Tibial nerve (tissue), 4 donors: ENCODE results near the gene EPG5. TPM values are rescaled to one million over a fixed set of nuclear protein-coding genes. Genes with fewer than 3 reads are reported as not detected.
"Not testable (repeated sequence)": the region's sequence is repeated elsewhere in the genome, so short reads cannot be mapped to it uniquely, and the experiment has no call there.

ENCODE experiments used
- DNase-seq, 2 donors: peaks; one replicate each; pipeline ENCODE4 v3.0.0-alpha.2; 2019; ENCODE audit warnings: low spot score in 2 of 2
- H3K27ac ChIP-seq, 4 donors: fragments of 200-600 bp; sonication (generic) in 3 of 4; one replicate each; pipeline ENCODE4 v1.5.1; 2017 to 2019; ENCODE audit warnings: mild to moderate bottlenecking in 1 of 4
- H3K27me3 ChIP-seq, 2 donors: fragments of 200-600 bp; sonication (generic) in 1 of 2; one replicate each; pipeline versions ENCODE4 v1.5.1 to v1.6.0; 2017 to 2019
- H3K36me3 ChIP-seq, 3 donors: fragments of 200-600 bp; sonication (generic); one replicate each; pipeline ENCODE4 v1.5.1; 2018 to 2019
- H3K4me1 ChIP-seq, 4 donors: fragments of 200-600 bp; sonication (generic) in 3 of 4; one replicate each; pipeline ENCODE4 v1.5.1; 2017 to 2019
- H3K4me3 ChIP-seq, 4 donors: fragments of 200-600 bp; sonication (generic) in 3 of 4; one replicate each; pipeline ENCODE4 v1.5.1; 2017 to 2019; ENCODE audit warnings: mild to moderate bottlenecking in 1 of 4, moderate library complexity in 1 of 4
- H3K9me3 ChIP-seq, 4 donors: fragments of 200-600 bp; sonication (generic) in 3 of 4; one replicate each; pipeline ENCODE4 v1.5.1; 2017 to 2019
- CTCF ChIP-seq, 5 experiments: fragments of 200-600 bp in 3 of 5; fragments of 450-650 bp in 2 of 5; sonication (generic) in 3 of 5; IDR thresholded peaks; one replicate each; pipeline ENCODE4 v1.5.1; 2016 to 2019; ENCODE audit warnings: antibody characterized with exemption in 5 of 5, mild to moderate bottlenecking in 3 of 5, moderate library complexity in 2 of 5
- EP300 ChIP-seq, 2 donors: sonication (generic); formaldehyde crosslinking; IDR thresholded peaks; one replicate each; pipeline ENCODE4 v1.6.1; 2017; ENCODE audit warnings: antibody characterized with exemption in 2 of 2, mild to moderate bottlenecking in 1 of 2
- POLR2A ChIP-seq, 2 donors: fragments of 450-650 bp; IDR thresholded peaks; one replicate each; pipeline ENCODE4 v1.6.1; 2017; ENCODE audit warnings: antibody characterized with exemption in 2 of 2, mild to moderate bottlenecking in 2 of 2, moderate library complexity in 2 of 2
- WGBS, 2 donors: methylation state at CpG; one replicate each; pipeline ENCODE4 v1.1.5; 2018; 5-methylcytosine and 5-hydroxymethylcytosine counted together
- total RNA-seq, 4 donors: library from RNA; depleted of rRNA; stranded (reverse); fragments of >200 nt; gene quantifications; one replicate each; pipeline ENCODE4 v1.1.0, GENCODE V29; 2016

EPG5 gene
- total RNA-seq, 4 donors from 2014 or later, result 26.1 to 48.3 (median 40.6) TPM

DNA sequence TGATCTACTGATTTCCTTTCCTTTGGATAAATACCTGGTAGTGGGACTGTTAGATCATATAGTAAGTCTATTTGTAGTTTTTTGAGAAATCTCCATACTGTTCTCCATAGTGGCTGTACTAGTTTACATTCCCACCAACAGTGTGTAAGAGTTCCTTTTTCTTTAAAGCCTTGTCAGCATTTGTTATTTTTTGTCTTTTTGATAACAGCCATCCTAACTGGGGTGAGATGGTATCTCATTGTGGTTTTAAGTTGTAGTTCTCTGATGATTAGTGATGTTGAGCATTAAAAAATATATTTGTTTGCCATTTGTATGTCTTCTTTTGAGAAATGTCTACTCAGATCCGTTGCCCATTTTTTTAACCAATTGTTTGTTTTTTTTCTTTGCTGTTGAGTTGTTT, 33.9 kb upstream of the EPG5 start:
- TF ChIP-seq CTCF (IDR thresholded peaks at IDR 0.05) (no peak), EP300 (IDR thresholded peaks at IDR 0.05) (no peak), POLR2A (IDR thresholded peaks at IDR 0.05) (no peak)
- H3K9me3 ChIP-seq, result peaks cover 0 to 13% (median 3%) of the 10 kb centered on the region in 4 donors
- H3K27ac ChIP-seq, result no peak overlapping the region
- H3K36me3 ChIP-seq, result peaks cover 0 to 6% (median 0%) of the 10 kb centered on the region in 3 donors
- DNase-seq, result no peak
- no peak overlapping the region for H3K4me3 ChIP-seq
- WGBS, 2 donors, result 71 to 78% methylated on average over 1 of the region's 1 CpG
- H3K4me1 ChIP-seq, result no peaks in the 10 kb centered on the region
- no peaks in the 10 kb centered on the region for H3K27me3 ChIP-seq

DNA sequence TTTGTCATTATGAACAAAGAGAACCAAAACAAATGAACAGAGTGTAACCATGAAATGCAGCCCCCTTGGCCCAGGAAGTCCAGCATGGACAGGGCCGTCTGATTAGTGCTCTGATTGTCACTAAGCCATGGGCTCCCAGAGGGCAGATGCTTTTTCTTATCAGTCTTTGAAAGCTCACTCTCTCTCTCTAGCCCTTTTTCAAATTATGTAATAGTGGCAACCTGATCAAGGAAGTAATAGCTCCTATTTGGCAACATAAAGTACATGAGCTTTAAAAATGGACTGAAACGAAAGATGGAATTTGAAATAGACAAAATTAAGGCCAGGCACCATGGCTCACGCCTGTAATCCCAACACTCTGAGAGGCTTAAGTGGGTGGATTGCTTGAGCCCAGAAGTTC, 32.4 kb upstream of the EPG5 start:
- 80 to 86% methylated on average over 3 of the region's 3 CpGs for WGBS, 2 donors
- no peak for TF ChIP-seq EP300 (IDR thresholded peaks at IDR 0.05)
- no peaks in the 10 kb centered on the region for H3K27me3 ChIP-seq

DNA sequence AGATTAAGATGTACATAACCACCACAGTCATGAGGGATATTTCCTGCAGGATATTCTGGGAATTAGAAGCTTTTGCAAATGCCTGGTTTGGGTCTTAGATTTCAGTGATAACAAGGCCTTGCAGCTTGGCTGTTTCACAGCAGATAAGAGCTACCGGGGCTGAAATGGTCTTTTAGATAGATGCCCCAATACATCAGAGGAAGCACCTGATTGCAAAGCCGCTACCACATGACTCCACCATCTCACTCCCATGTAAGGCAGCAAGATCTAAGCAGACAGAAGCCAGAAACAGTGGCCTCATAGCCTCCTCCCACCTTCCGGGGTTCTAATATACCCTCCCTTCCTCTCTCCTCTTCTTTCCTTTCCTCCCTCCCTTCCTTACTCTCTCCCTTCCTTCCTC, 31.1 kb upstream of the EPG5 start:
- Histone ChIP-seq H3K36me3 (peaks cover 0 to 6% (median 0%) of the 10 kb centered on the region in 3 donors), H3K4me3 (no peak overlapping the region), H3K4me1 (no peaks in the 10 kb centered on the region), H3K27ac (no peak overlapping the region), H3K9me3 (peaks cover 0 to 13% (median 3%) of the 10 kb centered on the region in 4 donors), H3K27me3 (no peaks in the 10 kb centered on the region)
- TF ChIP-seq CTCF (IDR thresholded peaks at IDR 0.05) (no peak), EP300 (IDR thresholded peaks at IDR 0.05) (no peak), POLR2A (IDR thresholded peaks at IDR 0.05) (no peak)
- 69 to 71% methylated on average over 3 of the region's 3 CpGs for WGBS, 2 donors
- no peak for DNase-seq

More for the DNA sequence above, 32.4 kb upstream of the EPG5 start:
- Histone ChIP-seq H3K4me3 (no peak overlapping the region), H3K27ac (no peak overlapping the region), H3K36me3 (peaks cover 0 to 6% (median 0%) of the 10 kb centered on the region in 3 donors), H3K4me1 (no peaks in the 10 kb centered on the region), H3K9me3 (peaks cover 0 to 13% (median 3%) of the 10 kb centered on the region in 4 donors)
- no peak for DNase-seq

GRCh38 chr18:45997700-45998151, 30.6 kb upstream of the EPG5 start:
- Histone ChIP-seq H3K4me3 (no peak overlapping the region), H3K27me3 (no peaks in the 10 kb centered on the region), H3K27ac (no peak overlapping the region), H3K4me1 (no peaks in the 10 kb centered on the region), H3K9me3 (peaks cover 0 to 11% (median 3%) of the 10 kb centered on the region in 4 donors), H3K36me3 (peaks cover 0 to 1% (median 0%) of the 10 kb centered on the region in 3 donors)
- no peak for TF ChIP-seq CTCF (IDR thresholded peaks at IDR 0.05)
- no peak for TF ChIP-seq POLR2A (IDR thresholded peaks at IDR 0.05)
- no peak for TF ChIP-seq EP300 (IDR thresholded peaks at IDR 0.05)
- 67 to 85% methylated on average over 3 to 7 of the region's 8 CpGs for WGBS, 2 donors
- no peak for DNase-seq

- Histone ChIP-seq H3K4me1 (no peaks in the 10 kb centered on the region), H3K4me3 (no peak overlapping the region), H3K27ac (no peak overlapping the region), H3K27me3 (no peaks in the 10 kb centered on the region), H3K36me3 (peaks cover 0 to 6% (median 0%) of the 10 kb centered on the region in 3 donors), H3K9me3 (no peaks in the 10 kb centered on the region)
- TF ChIP-seq EP300 (IDR thresholded peaks at IDR 0.05) (no peak), CTCF (IDR thresholded peaks at IDR 0.05) (no peak), POLR2A (IDR thresholded peaks at IDR 0.05) (no peak)
- WGBS, 2 donors, result 91 to 94% methylated on average over 3 of the region's 3 CpGs
- DNase-seq, result no peak
These were observed 28.3 kb upstream of the EPG5 start for GRCh38 chr18:45995461-45995860.

DNA sequence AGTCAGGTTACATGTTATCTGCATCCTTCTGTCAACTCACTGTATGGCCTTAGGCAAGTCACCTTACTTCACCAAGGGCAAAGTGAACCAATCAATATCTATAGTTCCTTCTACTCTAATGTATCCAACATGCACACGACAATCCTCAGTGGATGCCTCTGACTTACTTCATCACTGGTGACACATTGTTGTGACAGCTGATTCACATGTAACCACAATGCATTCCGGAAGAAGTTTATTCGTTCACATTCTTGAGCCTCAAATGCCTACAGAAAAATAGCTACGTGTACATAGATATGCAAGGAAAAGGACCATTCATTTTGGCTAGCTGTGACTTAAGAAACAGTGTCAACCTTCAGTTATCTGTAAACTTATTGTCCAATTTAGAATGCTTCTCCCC, 26.3 kb upstream of the EPG5 start:
- no peaks in the 10 kb centered on the region for H3K27me3 ChIP-seq
- H3K4me1 ChIP-seq, result no peaks in the 10 kb centered on the region
- no peak overlapping the region for H3K4me3 ChIP-seq
- TF ChIP-seq CTCF (IDR thresholded peaks at IDR 0.05) (no peak), POLR2A (IDR thresholded peaks at IDR 0.05) (no peak), EP300 (IDR thresholded peaks at IDR 0.05) (no peak)
- DNase-seq, result no peak
- 54 to 68% methylated on average over 4 of the region's 4 CpGs for WGBS, 2 donors
- H3K9me3 ChIP-seq, result no peaks in the 10 kb centered on the region
- no peak overlapping the region for H3K27ac ChIP-seq
- peaks cover 0 to 16% (median 0%) of the 10 kb centered on the region in 3 donors for H3K36me3 ChIP-seq

DNA sequence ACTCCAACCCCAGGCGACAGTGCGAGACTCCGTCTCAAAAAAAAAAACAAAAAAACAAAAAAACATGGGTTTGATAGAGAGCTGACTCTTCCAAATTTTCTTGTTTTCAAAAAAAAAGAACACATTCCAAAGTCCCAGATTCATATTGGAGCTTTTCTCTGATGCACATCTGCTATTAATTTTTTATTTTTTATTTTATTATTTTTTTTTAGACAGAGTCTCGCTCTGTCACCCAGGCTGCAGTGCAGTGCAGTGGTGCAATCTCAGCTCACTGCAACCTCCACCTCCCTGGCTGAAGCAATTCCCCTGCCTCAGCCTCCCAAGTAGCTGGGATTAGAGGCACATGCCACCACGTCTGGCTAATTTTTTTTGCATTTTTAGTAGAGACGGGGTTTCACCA, 25.4 kb upstream of the EPG5 start:
- H3K4me1 ChIP-seq, H3K27ac ChIP-seq, DNase-seq, H3K4me3 ChIP-seq, H3K9me3 ChIP-seq, H3K27me3 ChIP-seq: not testable (repeated sequence)
- peaks cover 0 to 16% (median 0%) of the 10 kb centered on the region in 3 donors for H3K36me3 ChIP-seq
- WGBS, 2 donors, result 75 to 82% methylated on average over 6 of the region's 6 CpGs
